GM23338 (cell line): ENCODE results near the gene SPATA25. TPM values are rescaled to one million over a fixed set of nuclear protein-coding genes. Genes with fewer than 3 reads are reported as not detected.

Experiments used
- ATAC-seq: fragments of 200-7000 bp; cut with Tn5 transposase; 3 replicates; pipeline ENCODE4 v1.9.1; 2020
- DNase-seq: peaks from one replicate; pipeline ENCODE4 v3.0.0-alpha.2; 2015; ENCODE audit warnings: low spot score
- H2AFZ ChIP-seq: fragments of 200-600 bp; sonication (generic); 2 replicates; pipeline ENCODE4 v1.8.0; 2016; ENCODE audit warnings: antibody characterized with exemption, mild to moderate bottlenecking, moderate library complexity
- H3F3A ChIP-seq: fragments of 200-600 bp; sonication (generic); replicated peaks from 2 replicates; pipeline ENCODE4 v1.8.0; 2017; ENCODE audit warnings: antibody characterized with exemption, mixed run types, low read depth
- H3K27ac ChIP-seq: fragments of 200-600 bp; sonication (generic); 2 replicates; pipeline ENCODE4 v1.6.1; 2016; ENCODE audit warnings: low read depth
- H3K27me3 ChIP-seq: fragments of 200-600 bp; sonication (generic); 2 replicates; pipeline ENCODE4 v1.8.0; 2016; ENCODE audit warnings: mild to moderate bottlenecking, mixed run types, moderate library complexity; ENCODE audit not compliant: insufficient read depth
- H3K36me3 ChIP-seq: fragments of 200-600 bp; sonication (generic); 2 replicates; pipeline ENCODE4 v1.8.0; 2016; ENCODE audit warnings: mild to moderate bottlenecking; ENCODE audit not compliant: insufficient read depth
- H3K4me1 ChIP-seq: fragments of 200-600 bp; sonication (generic); 2 replicates; pipeline ENCODE4 v1.8.0; 2016; ENCODE audit warnings: mild to moderate bottlenecking, moderate library complexity; ENCODE audit not compliant: insufficient read depth
- H3K4me2 ChIP-seq: fragments of 200-600 bp; sonication (generic); 2 replicates; pipeline ENCODE4 v1.7.1; 2017; ENCODE audit warnings: mixed run types
- H3K4me3 ChIP-seq: fragments of 200-600 bp; sonication (generic); 2 replicates; pipeline ENCODE4 v1.6.1; 2016; ENCODE audit warnings: mixed run types
- H3K79me2 ChIP-seq: fragments of 200-600 bp; sonication (generic); replicated peaks from 2 replicates; pipeline ENCODE4 v1.8.0; 2017; ENCODE audit warnings: mild to moderate bottlenecking; ENCODE audit not compliant: insufficient read depth
- H3K9me2 ChIP-seq: fragments of 200-600 bp; sonication (generic); 2 replicates; pipeline ENCODE4 v1.8.0; 2017; ENCODE audit not compliant: insufficient read depth
- H4K20me1 ChIP-seq: fragments of 200-600 bp; sonication (generic); replicated peaks from 2 replicates; pipeline ENCODE4 v1.8.0; 2017; ENCODE audit warnings: mild to moderate bottlenecking; ENCODE audit not compliant: insufficient read depth
- H3K27ac Mint-ChIP-seq: 2 replicates; pipeline ENCODE4 v1.8.0; 2020; ENCODE audit warnings: inconsistent platforms, mild to moderate bottlenecking, moderate library complexity, mixed read lengths
- H3K27me3 Mint-ChIP-seq: 3 replicates; pipeline ENCODE4 v1.8.0; 2022; ENCODE audit warnings: low read depth, mild to moderate bottlenecking, moderate library complexity, mixed read lengths, inconsistent platforms; ENCODE audit not compliant: insufficient read depth, poor library complexity
- H3K36me3 Mint-ChIP-seq: 3 replicates; pipeline ENCODE4 v1.8.0; 2021; ENCODE audit warnings: low read depth, mild to moderate bottlenecking, inconsistent platforms, moderate library complexity, mixed read lengths
- H3K4me1 Mint-ChIP-seq: 3 replicates; pipeline ENCODE4 v1.8.0; 2020; ENCODE audit warnings: mild to moderate bottlenecking, inconsistent platforms, mixed read lengths
- H3K4me3 Mint-ChIP-seq: 3 replicates; pipeline ENCODE4 v1.8.0; 2021; ENCODE audit warnings: moderate library complexity, mild to moderate bottlenecking, inconsistent platforms, mixed read lengths
- H3K9me3 Mint-ChIP-seq: 3 replicates; pipeline ENCODE4 v1.8.0; 2020; ENCODE audit warnings: moderate library complexity, mild to moderate bottlenecking, inconsistent platforms, mixed read lengths
- JUNB ChIP-seq: IDR thresholded peaks from one replicate; pipeline ENCODE4 v1.6.1; 2016; ENCODE audit warnings: antibody characterized with exemption; ENCODE audit not compliant: unreplicated experiment
- NANOG ChIP-seq: IDR thresholded peaks from 2 replicates; pipeline ENCODE4 v1.6.1; 2016; ENCODE audit warnings: antibody characterized with exemption, borderline replicate concordance
- ZNF114 ChIP-seq: fragments of 250-450 bp; sonication (Bioruptor Pico); IDR thresholded peaks from 2 replicates; pipeline ENCODE4 v1.5.0; 2020; ENCODE audit warnings: mild to moderate bottlenecking, moderate library complexity
- ZNF331 ChIP-seq: fragments of 250-450 bp; sonication (Bioruptor Pico); IDR thresholded peaks from 2 replicates; pipeline ENCODE4 v1.5.0; 2020; ENCODE audit warnings: low read depth, mild to moderate bottlenecking, moderate library complexity
- polyA plus RNA-seq: library from polyadenylated mRNA; unstranded; fragments of >200 nt; fragmentation: Nextera tagmentation; extraction: Ambion mirVana; gene quantifications from 2 replicates; pipeline ENCODE4 v1.2.1, GENCODE V29; 2016
- total RNA-seq: library from RNA; depleted of rRNA; stranded (reverse); fragments of >200 nt; shearing (Covaris generic); gene quantifications from 2 replicates; pipeline ENCODE4 v1.2.3, GENCODE V29; 2014
- TF ChIP-seq, protein P1 (sequence below): fragments of 250-450 bp; sonication (Bioruptor Pico); IDR thresholded peaks from 2 replicates; pipeline ENCODE4 v1.5.0; 2020; ENCODE audit warnings: mild to moderate bottlenecking, moderate library complexity
- TF ChIP-seq, protein P2 (sequence below): IDR thresholded peaks from 2 replicates; pipeline ENCODE4 v1.6.1; 2016; ENCODE audit warnings: antibody characterized with exemption

Gene SPATA25
- total and polyA plus RNA-seq, 2 experiments from 2014 or later: 7.5 TPM; not detected in 1

DNA sequence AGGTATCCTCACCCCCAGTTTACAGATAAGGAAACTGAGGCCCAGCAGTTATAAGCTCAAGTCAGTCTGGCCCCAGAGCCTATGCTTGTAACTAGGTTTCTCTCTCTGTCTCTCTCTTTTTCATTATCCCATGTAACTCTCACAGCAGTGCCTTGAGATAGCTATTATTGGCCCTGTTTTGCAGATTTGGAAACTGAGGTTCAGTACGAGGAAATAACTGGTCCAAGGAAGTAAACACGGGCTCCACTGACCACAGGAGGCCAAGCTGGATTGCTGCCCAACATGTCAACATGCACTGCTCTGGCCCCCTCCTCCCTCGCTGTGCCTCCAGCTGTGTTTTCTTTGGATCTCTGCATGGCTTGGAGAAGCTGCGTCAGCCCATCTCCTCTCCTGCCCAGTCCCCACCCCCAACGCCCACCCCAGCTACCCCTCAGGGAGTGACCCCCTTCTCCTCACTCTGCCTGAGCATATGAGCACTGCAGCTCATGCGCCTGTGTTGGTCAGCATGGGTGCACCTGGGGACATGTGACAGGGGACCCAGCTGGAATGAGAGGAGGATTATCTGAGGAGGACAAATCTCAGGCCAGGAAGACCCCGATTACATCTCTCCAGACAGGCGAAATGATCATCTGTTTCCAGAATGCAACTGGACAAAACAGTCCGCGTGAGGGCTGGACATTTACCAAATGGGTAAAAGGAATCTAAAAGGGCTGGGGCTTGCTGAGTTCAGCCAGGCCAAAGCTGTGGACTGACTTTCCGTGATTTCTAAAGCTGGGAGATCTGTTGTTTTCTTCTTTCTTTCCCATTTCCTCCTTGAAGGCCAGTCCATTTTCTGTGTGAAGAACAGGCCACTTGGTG is 32.3 kb upstream of the SPATA25 start (continued):
- TF ChIP-seq, protein P1, sequence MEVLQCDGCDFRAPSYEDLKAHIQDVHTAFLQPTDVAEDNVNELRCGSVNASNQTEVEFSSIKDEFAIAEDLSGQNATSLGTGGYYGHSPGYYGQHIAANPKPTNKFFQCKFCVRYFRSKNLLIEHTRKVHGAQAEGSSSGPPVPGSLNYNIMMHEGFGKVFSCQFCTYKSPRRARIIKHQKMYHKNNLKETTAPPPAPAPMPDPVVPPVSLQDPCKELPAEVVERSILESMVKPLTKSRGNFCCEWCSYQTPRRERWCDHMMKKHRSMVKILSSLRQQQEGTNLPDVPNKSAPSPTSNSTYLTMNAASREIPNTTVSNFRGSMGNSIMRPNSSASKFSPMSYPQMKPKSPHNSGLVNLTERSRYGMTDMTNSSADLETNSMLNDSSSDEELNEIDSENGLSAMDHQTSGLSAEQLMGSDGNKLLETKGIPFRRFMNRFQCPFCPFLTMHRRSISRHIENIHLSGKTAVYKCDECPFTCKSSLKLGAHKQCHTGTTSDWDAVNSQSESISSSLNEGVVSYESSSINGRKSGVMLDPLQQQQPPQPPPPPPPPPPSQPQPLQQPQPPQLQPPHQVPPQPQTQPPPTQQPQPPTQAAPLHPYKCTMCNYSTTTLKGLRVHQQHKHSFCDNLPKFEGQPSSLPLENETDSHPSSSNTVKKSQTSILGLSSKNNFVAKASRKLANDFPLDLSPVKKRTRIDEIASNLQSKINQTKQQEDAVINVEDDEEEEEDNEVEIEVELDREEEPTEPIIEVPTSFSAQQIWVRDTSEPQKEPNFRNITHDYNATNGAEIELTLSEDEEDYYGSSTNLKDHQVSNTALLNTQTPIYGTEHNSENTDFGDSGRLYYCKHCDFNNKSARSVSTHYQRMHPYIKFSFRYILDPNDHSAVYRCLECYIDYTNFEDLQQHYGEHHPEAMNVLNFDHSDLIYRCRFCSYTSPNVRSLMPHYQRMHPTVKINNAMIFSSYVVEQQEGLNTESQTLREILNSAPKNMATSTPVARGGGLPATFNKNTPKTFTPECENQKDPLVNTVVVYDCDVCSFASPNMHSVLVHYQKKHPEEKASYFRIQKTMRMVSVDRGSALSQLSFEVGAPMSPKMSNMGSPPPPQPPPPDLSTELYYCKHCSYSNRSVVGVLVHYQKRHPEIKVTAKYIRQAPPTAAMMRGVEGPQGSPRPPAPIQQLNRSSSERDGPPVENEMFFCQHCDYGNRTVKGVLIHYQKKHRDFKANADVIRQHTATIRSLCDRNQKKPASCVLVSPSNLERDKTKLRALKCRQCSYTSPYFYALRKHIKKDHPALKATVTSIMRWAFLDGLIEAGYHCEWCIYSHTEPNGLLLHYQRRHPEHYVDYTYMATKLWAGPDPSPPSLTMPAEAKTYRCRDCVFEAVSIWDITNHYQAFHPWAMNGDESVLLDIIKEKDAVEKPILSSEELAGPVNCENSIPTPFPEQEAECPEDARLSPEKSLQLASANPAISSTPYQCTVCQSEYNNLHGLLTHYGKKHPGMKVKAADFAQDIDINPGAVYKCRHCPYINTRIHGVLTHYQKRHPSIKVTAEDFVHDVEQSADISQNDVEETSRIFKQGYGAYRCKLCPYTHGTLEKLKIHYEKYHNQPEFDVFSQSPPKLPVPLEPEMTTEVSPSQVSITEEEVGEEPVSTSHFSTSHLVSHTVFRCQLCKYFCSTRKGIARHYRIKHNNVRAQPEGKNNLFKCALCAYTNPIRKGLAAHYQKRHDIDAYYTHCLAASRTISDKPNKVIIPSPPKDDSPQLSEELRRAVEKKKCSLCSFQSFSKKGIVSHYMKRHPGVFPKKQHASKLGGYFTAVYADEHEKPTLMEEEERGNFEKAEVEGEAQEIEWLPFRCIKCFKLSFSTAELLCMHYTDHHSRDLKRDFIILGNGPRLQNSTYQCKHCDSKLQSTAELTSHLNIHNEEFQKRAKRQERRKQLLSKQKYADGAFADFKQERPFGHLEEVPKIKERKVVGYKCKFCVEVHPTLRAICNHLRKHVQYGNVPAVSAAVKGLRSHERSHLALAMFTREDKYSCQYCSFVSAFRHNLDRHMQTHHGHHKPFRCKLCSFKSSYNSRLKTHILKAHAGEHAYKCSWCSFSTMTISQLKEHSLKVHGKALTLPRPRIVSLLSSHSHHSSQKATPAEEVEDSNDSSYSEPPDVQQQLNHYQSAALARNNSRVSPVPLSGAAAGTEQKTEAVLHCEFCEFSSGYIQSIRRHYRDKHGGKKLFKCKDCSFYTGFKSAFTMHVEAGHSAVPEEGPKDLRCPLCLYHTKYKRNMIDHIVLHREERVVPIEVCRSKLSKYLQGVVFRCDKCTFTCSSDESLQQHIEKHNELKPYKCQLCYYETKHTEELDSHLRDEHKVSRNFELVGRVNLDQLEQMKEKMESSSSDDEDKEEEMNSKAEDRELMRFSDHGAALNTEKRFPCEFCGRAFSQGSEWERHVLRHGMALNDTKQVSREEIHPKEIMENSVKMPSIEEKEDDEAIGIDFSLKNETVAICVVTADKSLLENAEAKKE (CRISPR knock-in tag): no peak

DNA sequence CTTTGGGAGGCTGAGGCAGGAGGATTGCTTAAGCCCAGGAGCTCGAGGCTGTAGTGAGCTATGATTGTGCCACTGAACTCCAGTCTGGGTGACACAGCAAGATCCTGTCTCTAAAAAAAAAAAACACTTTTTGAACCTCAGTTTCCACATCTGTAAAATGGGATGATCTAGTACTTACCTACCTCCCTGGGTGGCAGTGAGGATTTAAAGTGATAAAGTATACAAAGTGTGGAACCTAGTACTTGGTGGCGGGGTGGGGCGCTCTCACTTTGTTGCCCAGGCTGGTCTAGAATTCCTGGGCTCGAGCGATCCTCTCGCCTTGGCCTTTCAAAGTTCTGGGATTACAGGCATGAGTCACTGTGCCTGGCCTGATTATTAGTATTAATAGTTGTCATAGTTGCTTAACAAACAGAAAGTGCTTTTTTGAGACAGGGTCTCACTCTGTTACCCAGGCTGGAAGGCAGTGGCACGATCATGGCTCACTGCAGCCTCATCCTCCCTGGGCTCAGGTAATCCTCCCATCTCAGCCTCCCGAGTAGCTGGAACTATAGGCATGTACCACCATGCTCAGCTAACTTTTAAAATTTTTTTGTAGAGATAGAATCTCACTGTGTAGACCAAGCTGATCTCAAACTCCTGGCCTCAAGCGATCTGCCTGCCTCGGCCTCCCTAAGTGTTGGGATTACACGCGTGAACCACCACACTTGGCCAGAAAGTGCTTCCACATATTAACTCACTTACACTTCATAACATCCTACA is 31.5 kb upstream of the SPATA25 start:
- Histone ChIP-seq H3K36me3 (no peaks in the 10 kb centered on the region), H2AFZ (no peak overlapping the region), H3K9me2 (no peaks in the 10 kb centered on the region), H3F3A (no peaks in the 10 kb centered on the region), H4K20me1 (no peaks in the 10 kb centered on the region), H3K27ac (no peak overlapping the region), H3K4me2 (no peak overlapping the region), H3K4me3 (no peak overlapping the region), H3K27me3 (no peaks in the 10 kb centered on the region), H3K4me1 (no peaks in the 10 kb centered on the region), H3K79me2 (no peaks in the 10 kb centered on the region)
- Mint-ChIP-seq H3K4me3 (no peak overlapping the region), H3K36me3 (no peaks in the 10 kb centered on the region), H3K27ac (no peak overlapping the region), H3K9me3 (no peaks in the 10 kb centered on the region), H3K27me3 (peaks cover 7% of the 10 kb centered on the region), H3K4me1 (peaks cover 10% of the 10 kb centered on the region)
- DNase-seq (no peak), ATAC-seq (no peak)
- TF ChIP-seq ZNF114 (CRISPR knock-in tag): no peak
- TF ChIP-seq NANOG: no peak
- TF ChIP-seq JUNB: no peak
- TF ChIP-seq, protein P1 (CRISPR knock-in tag): no peak
- no peak for TF ChIP-seq ZNF331
- TF ChIP-seq, protein P2, sequence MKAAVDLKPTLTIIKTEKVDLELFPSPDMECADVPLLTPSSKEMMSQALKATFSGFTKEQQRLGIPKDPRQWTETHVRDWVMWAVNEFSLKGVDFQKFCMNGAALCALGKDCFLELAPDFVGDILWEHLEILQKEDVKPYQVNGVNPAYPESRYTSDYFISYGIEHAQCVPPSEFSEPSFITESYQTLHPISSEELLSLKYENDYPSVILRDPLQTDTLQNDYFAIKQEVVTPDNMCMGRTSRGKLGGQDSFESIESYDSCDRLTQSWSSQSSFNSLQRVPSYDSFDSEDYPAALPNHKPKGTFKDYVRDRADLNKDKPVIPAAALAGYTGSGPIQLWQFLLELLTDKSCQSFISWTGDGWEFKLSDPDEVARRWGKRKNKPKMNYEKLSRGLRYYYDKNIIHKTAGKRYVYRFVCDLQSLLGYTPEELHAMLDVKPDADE: no peak
